Cardiac fibroblast (primary cell): ENCODE data around the gene TTLL8.

Experiments used
- DNase-seq, 2 donors: peaks; one replicate each; pipeline versions ENCODE4 v3.0.0 to v3.0.0-alpha.2; 2010; ENCODE audit warnings: low read depth in 2 of 2
- H3K4me3 ChIP-seq, 2 donors: replicated peaks in 1 of 2; 1 replicate in 1 of 2; 2 replicates in 1 of 2; pipeline ENCODE4 v1.5.1; 2011; ENCODE audit warnings: low read depth in 2 of 2, low read length in 2 of 2, mild to moderate bottlenecking in 2 of 2, moderate library complexity in 1 of 2
- CTCF ChIP-seq: IDR thresholded peaks from one replicate; pipeline ENCODE4 v1.5.1; 2011; ENCODE audit warnings: low read depth, mild to moderate bottlenecking, low read length, inconsistent platforms

Gene TTLL8

DNA sequence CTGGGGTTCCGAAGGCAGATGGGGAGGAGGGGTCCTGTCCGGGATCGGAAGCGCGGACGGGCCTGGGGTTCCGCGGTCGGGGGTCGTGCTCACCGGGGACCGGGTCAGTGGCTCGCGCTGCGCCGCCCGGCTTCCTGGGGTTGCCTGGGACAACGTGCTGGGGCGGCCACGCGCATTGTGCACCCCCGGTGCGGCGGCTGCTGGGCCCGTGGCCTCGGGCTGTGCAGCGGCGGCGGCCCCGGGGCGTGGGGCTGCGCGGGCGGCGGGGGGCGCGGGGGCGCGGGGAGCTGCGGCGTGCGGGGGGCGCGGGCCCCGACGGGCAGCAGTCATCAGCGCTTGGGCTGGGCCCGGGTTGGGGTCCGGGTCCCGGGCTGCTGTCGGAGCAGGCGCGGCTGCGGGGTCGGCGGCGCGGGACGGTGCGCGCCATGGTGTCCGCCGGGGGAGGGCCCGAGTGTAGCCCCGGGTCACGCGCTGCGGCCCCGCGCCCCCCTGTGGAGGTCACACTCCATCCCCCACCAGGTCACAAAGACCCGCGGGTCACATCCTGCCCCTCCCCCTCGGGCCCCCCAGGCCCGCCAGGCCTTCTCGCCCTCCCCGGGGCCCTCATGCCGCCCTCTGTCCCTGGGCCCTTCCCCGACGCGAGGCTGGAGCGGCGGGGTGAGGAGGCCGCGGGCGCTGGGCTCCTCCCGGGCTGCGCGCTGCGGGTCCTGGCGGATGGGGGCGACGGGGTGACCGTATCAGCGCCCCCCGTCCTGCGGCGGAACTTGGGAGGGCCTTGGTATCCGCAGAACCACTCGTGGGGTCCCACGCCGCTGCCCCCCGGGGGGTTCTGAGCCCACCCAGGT lies at the start of gene TTLL8:
Gene TTLL8 (minus strand): TSS at position 238 of the 845 bp plus-strand sequence.
- no peak for DNase-seq
- H3K4me3 ChIP-seq, result no peak within 1 kb of the TSS
- TF ChIP-seq CTCF, result no peak

DNA sequence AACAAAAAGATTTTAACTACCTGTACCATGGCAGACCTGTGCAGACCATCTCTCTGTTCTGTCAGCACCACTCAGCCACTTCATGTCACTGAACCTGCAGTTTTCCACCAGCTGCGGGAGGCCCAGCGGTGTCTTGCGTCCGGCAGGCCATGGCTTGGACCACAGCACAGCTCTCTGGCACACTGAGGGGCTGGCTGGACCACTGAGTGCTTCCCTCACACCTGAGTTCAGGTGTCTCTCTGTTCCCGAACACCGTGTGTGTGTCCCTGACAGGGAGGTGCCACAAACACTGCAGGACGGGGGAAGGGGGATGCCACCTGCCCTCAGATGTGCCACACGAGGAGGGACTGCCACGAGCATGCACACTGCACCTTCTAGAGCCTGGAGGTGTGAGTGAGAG lies 49.4 kb upstream of the TTLL8 start:
- TF ChIP-seq CTCF, result no peak
- H3K4me3 ChIP-seq, result no peak overlapping the region
- DNase-seq, result no peak

- H3K4me3 ChIP-seq, result no peak overlapping the region
- peak; percentile 53 to 69 for DNase-seq
- no peak for TF ChIP-seq CTCF
These were observed 47.4 kb upstream of the TTLL8 start for GRCh38 chr22:50105208-50106100.

GRCh38 chr22:50104141-50104544 lies 46.0 kb upstream of the TTLL8 start:
- no peak for DNase-seq

DNA sequence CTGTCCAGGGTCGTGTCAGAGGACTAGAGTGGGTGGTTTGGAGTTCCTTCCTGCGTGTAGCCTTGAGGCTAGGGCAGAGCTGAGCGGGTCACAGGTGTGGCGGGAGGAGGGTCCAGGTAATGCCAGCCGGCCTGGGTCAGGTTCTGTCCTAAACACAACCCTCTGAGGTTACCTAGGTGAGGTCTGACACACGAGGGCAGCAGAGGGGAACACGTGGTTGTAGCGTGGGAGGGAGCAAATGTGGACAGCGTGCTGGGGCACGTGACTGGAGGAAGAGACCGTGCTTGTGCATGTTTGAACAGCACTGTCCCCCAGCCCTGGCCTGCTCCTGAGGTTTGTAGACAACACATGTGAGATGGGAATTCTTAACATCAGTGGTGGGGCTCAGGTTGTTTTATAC lies 44.8 kb upstream of the TTLL8 start:
- no peak overlapping the region for H3K4me3 ChIP-seq
- DNase-seq, result no peak
- TF ChIP-seq CTCF, result no peak

More at GRCh38 chr22:50104141-50104544, 46.0 kb upstream of the TTLL8 start:
- no peak overlapping the region for H3K4me3 ChIP-seq
- TF ChIP-seq CTCF, result no peak

DNA sequence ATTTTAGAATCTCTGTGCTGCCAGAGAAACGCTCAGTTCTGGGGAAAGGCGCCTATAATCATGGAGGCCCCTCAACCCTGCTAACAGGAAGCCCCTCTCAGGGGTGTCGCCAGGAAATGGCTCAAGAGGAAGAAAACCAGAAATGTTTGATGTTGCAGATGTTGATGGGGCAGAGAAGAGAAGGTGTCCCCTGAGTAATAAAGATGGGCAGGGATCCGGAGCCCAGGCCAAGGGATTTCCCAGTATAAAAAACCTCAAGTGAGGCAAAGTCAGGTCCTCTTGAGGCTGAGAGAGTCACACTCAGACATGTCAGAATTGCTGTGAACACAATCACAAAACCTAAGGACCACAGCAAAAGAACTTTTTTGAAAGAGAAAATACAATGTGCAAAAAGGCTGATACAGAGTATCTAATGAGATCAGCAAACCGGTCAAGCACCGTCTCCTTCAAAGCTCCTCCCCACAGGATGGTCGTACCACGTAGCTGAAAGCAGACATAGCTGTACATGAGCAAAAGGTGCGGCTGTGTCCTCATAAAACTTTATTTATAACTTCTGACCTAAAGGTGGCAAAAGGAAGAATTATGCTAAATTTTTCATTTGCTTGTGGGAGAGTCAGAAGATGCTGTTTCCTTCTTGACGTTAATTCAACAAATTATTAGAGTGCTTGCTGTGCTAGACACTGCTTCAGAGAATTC lies 43.9 kb upstream of the TTLL8 start:
- no peak for DNase-seq
- no peak overlapping the region for H3K4me3 ChIP-seq
- TF ChIP-seq CTCF, result no peak
